ENCODE data around the gene PPP1R37. TPM values are rescaled to one million over a fixed set of nuclear protein-coding genes. Genes with fewer than 3 reads are reported as not detected.

The PPP1R37 gene
- total and polyA plus RNA-seq, 12 donors = 12.5 to 38.3 (median 16.8) TPM

- no peak for DNase-seq
- Histone ChIP-seq H3K4me3 (no peak overlapping the region), H3K9me3 (no peaks in the 10 kb centered on the region), H3K27ac (no peak overlapping the region), H3K36me3 (peaks cover 0 to under 1% (median 0%) of the 10 kb centered on the region in 9 donors), H3K27me3 (no peaks in the 10 kb centered on the region), H3K4me1 (peaks cover 0 to 16% (median 5%) of the 10 kb centered on the region in 9 donors)
- WGBS, 2 donors = 76 to 84% methylated on average over 9 of the region's 9 CpGs
- TF ChIP-seq, protein P1, sequence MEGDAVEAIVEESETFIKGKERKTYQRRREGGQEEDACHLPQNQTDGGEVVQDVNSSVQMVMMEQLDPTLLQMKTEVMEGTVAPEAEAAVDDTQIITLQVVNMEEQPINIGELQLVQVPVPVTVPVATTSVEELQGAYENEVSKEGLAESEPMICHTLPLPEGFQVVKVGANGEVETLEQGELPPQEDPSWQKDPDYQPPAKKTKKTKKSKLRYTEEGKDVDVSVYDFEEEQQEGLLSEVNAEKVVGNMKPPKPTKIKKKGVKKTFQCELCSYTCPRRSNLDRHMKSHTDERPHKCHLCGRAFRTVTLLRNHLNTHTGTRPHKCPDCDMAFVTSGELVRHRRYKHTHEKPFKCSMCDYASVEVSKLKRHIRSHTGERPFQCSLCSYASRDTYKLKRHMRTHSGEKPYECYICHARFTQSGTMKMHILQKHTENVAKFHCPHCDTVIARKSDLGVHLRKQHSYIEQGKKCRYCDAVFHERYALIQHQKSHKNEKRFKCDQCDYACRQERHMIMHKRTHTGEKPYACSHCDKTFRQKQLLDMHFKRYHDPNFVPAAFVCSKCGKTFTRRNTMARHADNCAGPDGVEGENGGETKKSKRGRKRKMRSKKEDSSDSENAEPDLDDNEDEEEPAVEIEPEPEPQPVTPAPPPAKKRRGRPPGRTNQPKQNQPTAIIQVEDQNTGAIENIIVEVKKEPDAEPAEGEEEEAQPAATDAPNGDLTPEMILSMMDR (IDR thresholded peaks at IDR 0.05) = no peak
- intact Hi-C loops (cut with DNase I) = no loop called here
- ATAC-seq = no peak
Observed at GRCh38 chr19:45123440-45123850, 30.5 kb downstream of the PPP1R37 start.

DNA sequence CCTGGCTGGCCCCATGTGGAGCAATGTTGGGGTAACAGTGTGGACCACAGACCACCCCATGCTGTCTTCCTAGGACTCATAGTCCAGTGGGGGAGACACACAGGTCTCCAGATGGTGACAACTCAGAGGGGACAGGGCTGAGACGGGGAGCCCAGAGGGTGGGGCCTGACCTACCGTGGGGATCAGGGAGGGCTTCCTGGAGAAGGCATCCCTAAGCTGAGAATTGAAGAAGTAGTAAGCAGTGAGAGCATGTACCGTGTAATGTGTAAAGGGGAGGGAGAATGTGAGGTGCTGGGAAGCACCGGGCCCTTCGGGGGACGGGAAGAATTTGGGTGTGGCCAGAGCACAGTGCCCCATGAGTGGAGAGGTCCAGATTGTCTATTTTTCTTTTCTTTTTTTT is 31.0 kb downstream of the PPP1R37 start:
- 86 to 96% methylated on average over 6 of the region's 6 CpGs for WGBS, 2 donors
- DNase-seq = no peak
- Histone ChIP-seq H3K27ac (no peak overlapping the region), H3K4me3 (no peak overlapping the region), H3K4me1 (peaks cover 0 to 12% (median 0%) of the 10 kb centered on the region in 9 donors), H3K9me3 (no peaks in the 10 kb centered on the region), H3K27me3 (no peaks in the 10 kb centered on the region), H3K36me3 (peaks cover 0 to 6% (median 0%) of the 10 kb centered on the region in 9 donors)
- TF ChIP-seq, protein P1 (IDR thresholded peaks at IDR 0.05) = no peak
- no peak for ATAC-seq
- intact Hi-C loops (cut with DNase I) = no loop called here

DNA sequence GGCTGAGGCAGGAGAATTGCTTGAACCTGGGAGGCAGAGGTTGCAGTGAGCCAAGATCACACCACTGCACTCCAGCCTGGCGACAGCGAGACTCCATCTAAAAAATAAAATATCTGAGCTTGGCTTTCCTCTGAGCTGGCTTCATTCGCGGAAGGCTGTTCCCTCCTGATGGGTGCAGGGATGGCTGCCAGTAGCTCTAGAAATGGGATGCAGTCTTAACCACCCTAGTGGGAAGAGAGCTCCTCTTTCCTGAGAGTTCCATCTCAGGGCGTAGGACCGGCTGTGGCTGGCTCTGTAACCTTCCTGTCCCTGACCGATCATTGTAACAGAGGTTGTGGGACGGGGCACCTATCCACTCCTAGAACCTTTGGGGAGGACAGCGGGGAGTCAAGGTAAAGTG is 32.4 kb downstream of the PPP1R37 start:
- DNase-seq (no peak), ATAC-seq (no peak)
- TF ChIP-seq, protein P1 (IDR thresholded peaks at IDR 0.05) = no peak
- no peaks in the 10 kb centered on the region for H3K27me3 ChIP-seq
- WGBS, 2 donors = 94 to 97% methylated on average over 9 of the region's 9 CpGs
- H3K27ac ChIP-seq = no peak overlapping the region
- intact Hi-C loops (cut with DNase I) = no loop called here
- H3K36me3 ChIP-seq = peaks cover 0 to 6% (median 0%) of the 10 kb centered on the region in 9 donors
- peaks cover 0 to 7% (median 0%) of the 10 kb centered on the region in 9 donors for H3K4me1 ChIP-seq
- H3K9me3 ChIP-seq = no peaks in the 10 kb centered on the region
- H3K4me3 ChIP-seq = no peak overlapping the region

GRCh38 chr19:45125975-45126493 is 33.1 kb downstream of the PPP1R37 start:
- peaks cover 0 to 6% (median 0%) of the 10 kb centered on the region in 9 donors for H3K36me3 ChIP-seq
- peak in 7 of 8 donors; percentile 59 to 74 (median 63) for ATAC-seq
- intact Hi-C loops (cut with DNase I) = no loop called here
- H3K27me3 ChIP-seq = no peaks in the 10 kb centered on the region
- peak; percentile 28 to 48 for DNase-seq
- H3K4me1 ChIP-seq = peaks cover 0 to 7% (median 0%) of the 10 kb centered on the region in 9 donors
- no peak overlapping the region for H3K27ac ChIP-seq
- no peak overlapping the region for H3K4me3 ChIP-seq
- WGBS, 2 donors = 62 to 64% methylated on average over 12 of the region's 12 CpGs
- TF ChIP-seq, protein P1 (IDR thresholded peaks at IDR 0.05) = peak; percentile 36 to 76 (median 65)
- no peaks in the 10 kb centered on the region for H3K9me3 ChIP-seq
